WTC11 (cell line): ENCODE data around the gene ASMTL. TPM values are rescaled to one million over a fixed set of nuclear protein-coding genes. Genes with fewer than 3 reads are reported as not detected.

Experiments
- ATAC-seq: fragments of 200-7000 bp; cut with Tn5 transposase; 2 replicates; pipeline ENCODE4 v1.10.0; 2021; ENCODE audit warnings: mild to moderate bottlenecking, moderate library complexity
- CTCF ChIA-PET: fragments of 300-600 bp; sonication (Branson Sonifier 250); formaldehyde crosslinking; loops from one replicate; lab custom pipeline; 2021; ENCODE audit warnings: antibody characterized with exemption; lab: Charles Lee
- POLR2A ChIA-PET: fragments of 350-600 bp; sonication (Branson Sonifier 250); formaldehyde crosslinking; loops from one replicate; lab custom pipeline; 2021; ENCODE audit warnings: antibody characterized with exemption; lab: Charles Lee
- DNase-seq: peaks from one replicate; pipeline ENCODE4 v3.0.0; 2021; ENCODE audit warnings: low spot score
- H3K27ac Mint-ChIP-seq: 2 replicates; pipeline ENCODE4 v1.8.0; 2021; ENCODE audit warnings: mixed read lengths
- H3K27me3 Mint-ChIP-seq: 2 replicates; pipeline ENCODE4 v1.8.0; 2021; ENCODE audit warnings: low read depth, mild to moderate bottlenecking, moderate library complexity, mixed read lengths
- H3K36me3 Mint-ChIP-seq: 2 replicates; pipeline ENCODE4 v1.8.0; 2021; ENCODE audit warnings: mixed read lengths
- H3K4me1 Mint-ChIP-seq: 2 replicates; pipeline ENCODE4 v1.8.0; 2022; ENCODE audit warnings: mixed read lengths
- H3K4me3 Mint-ChIP-seq: 2 replicates; pipeline ENCODE4 v1.8.0; 2021; ENCODE audit warnings: mild to moderate bottlenecking, moderate library complexity, mixed read lengths
- H3K9me3 Mint-ChIP-seq: 2 replicates; pipeline ENCODE4 v1.8.0; 2021; ENCODE audit warnings: mixed read lengths
- ARID4B ChIP-seq: sonication (generic); formaldehyde crosslinking; IDR thresholded peaks from 2 replicates; pipeline ENCODE4 v1.8.0; 2023; ENCODE audit warnings: missing genetic modification reagents, mild to moderate bottlenecking, borderline replicate concordance
- CREB1 ChIP-seq: sonication (generic); formaldehyde crosslinking; IDR thresholded peaks from 2 replicates; pipeline ENCODE4 v1.8.0; 2023; ENCODE audit warnings: mild to moderate bottlenecking, missing genetic modification reagents
- EMX1 ChIP-seq: fragments of 250-450 bp; sonication (Bioruptor Pico); IDR thresholded peaks from 2 replicates; pipeline ENCODE4 v1.8.0; 2021; ENCODE audit warnings: mild to moderate bottlenecking
- FOXP1 ChIP-seq: sonication (generic); formaldehyde crosslinking; IDR thresholded peaks from 2 replicates; pipeline ENCODE4 v1.8.0; 2022; ENCODE audit warnings: missing genetic modification reagents, mild to moderate bottlenecking, moderate library complexity, borderline replicate concordance
- PREB ChIP-seq: sonication (generic); formaldehyde crosslinking; IDR thresholded peaks from 2 replicates; pipeline ENCODE4 v1.8.1; 2022; ENCODE audit warnings: mild to moderate bottlenecking, missing genetic modification reagents, moderate library complexity, borderline replicate concordance
- TP53 ChIP-seq: sonication (generic); formaldehyde crosslinking; IDR thresholded peaks from 2 replicates; pipeline ENCODE4 v1.8.1; 2023; ENCODE audit warnings: mild to moderate bottlenecking, missing genetic modification reagents
- ZNF138 ChIP-seq: sonication (generic); formaldehyde crosslinking; conservative IDR thresholded peaks from 2 replicates; pipeline ENCODE4 v1.8.1; 2022; ENCODE audit warnings: mild to moderate bottlenecking, moderate library complexity, missing genetic modification reagents
- total RNA-seq: library from RNA; stranded (reverse); gene quantifications from 3 replicates; pipeline ENCODE4 v1.2.3, GENCODE V29; 2021
- TF ChIP-seq, protein P1 (sequence below): sonication (generic); formaldehyde crosslinking; IDR thresholded peaks from 2 replicates; pipeline ENCODE4 v1.8.1; 2023; ENCODE audit warnings: mild to moderate bottlenecking, missing genetic modification reagents
- TF ChIP-seq, protein P2 (sequence below): fragments of 250-450 bp; sonication (Bioruptor Pico); IDR thresholded peaks from 2 replicates; pipeline ENCODE4 v1.8.0; 2021; ENCODE audit warnings: mild to moderate bottlenecking
- TF ChIP-seq, protein P3 (sequence below): sonication (generic); formaldehyde crosslinking; IDR thresholded peaks from 2 replicates; pipeline ENCODE4 v1.8.1; 2022; ENCODE audit warnings: low read depth, missing genetic modification reagents, borderline replicate concordance
- TF ChIP-seq, protein P4 (sequence below): sonication (generic); formaldehyde crosslinking; conservative IDR thresholded peaks from 2 replicates; pipeline ENCODE4 v1.8.1; 2022; ENCODE audit warnings: mild to moderate bottlenecking, missing genetic modification reagents

ASMTL gene
- total RNA-seq, 1 experiment from 2014 or later, result 70.6 TPM

- no peak overlapping the region for H3K4me3 Mint-ChIP-seq
- H3K9me3 Mint-ChIP-seq, result no peaks in the 10 kb centered on the region
- ChIA-PET CTCF (no interaction called here), POLR2A (no interaction called here)
- TF ChIP-seq, protein P1, sequence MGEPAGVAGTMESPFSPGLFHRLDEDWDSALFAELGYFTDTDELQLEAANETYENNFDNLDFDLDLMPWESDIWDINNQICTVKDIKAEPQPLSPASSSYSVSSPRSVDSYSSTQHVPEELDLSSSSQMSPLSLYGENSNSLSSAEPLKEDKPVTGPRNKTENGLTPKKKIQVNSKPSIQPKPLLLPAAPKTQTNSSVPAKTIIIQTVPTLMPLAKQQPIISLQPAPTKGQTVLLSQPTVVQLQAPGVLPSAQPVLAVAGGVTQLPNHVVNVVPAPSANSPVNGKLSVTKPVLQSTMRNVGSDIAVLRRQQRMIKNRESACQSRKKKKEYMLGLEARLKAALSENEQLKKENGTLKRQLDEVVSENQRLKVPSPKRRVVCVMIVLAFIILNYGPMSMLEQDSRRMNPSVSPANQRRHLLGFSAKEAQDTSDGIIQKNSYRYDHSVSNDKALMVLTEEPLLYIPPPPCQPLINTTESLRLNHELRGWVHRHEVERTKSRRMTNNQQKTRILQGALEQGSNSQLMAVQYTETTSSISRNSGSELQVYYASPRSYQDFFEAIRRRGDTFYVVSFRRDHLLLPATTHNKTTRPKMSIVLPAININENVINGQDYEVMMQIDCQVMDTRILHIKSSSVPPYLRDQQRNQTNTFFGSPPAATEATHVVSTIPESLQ (CRISPR knock-in tag), result no peak
- TF ChIP-seq ZNF138 (no peak), PREB (CRISPR knock-in tag) (no peak), CREB1 (CRISPR knock-in tag) (no peak), ARID4B (CRISPR knock-in tag) (no peak), TP53 (CRISPR knock-in tag) (0 out of 2 replicates have a peak, but pooled peaks have one; percentile 34), EMX1 (CRISPR knock-in tag) (0 out of 2 replicates have a peak, but pooled peaks have one; percentile 5), FOXP1 (CRISPR knock-in tag) (0 out of 2 replicates have a peak, but pooled peaks have one; percentile 34)
- TF ChIP-seq, protein P2, sequence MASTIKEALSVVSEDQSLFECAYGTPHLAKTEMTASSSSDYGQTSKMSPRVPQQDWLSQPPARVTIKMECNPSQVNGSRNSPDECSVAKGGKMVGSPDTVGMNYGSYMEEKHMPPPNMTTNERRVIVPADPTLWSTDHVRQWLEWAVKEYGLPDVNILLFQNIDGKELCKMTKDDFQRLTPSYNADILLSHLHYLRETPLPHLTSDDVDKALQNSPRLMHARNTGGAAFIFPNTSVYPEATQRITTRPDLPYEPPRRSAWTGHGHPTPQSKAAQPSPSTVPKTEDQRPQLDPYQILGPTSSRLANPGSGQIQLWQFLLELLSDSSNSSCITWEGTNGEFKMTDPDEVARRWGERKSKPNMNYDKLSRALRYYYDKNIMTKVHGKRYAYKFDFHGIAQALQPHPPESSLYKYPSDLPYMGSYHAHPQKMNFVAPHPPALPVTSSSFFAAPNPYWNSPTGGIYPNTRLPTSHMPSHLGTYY, result no peak
- TF ChIP-seq, protein P3, sequence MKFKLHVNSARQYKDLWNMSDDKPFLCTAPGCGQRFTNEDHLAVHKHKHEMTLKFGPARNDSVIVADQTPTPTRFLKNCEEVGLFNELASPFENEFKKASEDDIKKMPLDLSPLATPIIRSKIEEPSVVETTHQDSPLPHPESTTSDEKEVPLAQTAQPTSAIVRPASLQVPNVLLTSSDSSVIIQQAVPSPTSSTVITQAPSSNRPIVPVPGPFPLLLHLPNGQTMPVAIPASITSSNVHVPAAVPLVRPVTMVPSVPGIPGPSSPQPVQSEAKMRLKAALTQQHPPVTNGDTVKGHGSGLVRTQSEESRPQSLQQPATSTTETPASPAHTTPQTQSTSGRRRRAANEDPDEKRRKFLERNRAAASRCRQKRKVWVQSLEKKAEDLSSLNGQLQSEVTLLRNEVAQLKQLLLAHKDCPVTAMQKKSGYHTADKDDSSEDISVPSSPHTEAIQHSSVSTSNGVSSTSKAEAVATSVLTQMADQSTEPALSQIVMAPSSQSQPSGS (CRISPR knock-in tag), result no peak
- TF ChIP-seq, protein P4, sequence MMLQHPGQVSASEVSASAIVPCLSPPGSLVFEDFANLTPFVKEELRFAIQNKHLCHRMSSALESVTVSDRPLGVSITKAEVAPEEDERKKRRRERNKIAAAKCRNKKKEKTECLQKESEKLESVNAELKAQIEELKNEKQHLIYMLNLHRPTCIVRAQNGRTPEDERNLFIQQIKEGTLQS, result no peak
- H3K4me1 Mint-ChIP-seq, result no peaks in the 10 kb centered on the region
- no peak for ATAC-seq
- no peak overlapping the region for H3K27ac Mint-ChIP-seq
- H3K36me3 Mint-ChIP-seq, result peaks cover 13% of the 10 kb centered on the region
- no peak for DNase-seq
- H3K27me3 Mint-ChIP-seq, result no peaks in the 10 kb centered on the region
These were observed 50.9 kb downstream of the ASMTL start for GRCh38 chrX:1401611-1402430.
